OCI-LY1 (cell line): ENCODE results near the gene NSF.
"Not testable (repeated sequence)": the region's sequence is repeated elsewhere in the genome, so short reads cannot be mapped to it uniquely, and the experiment has no call there.

ENCODE experiments used
- H2AFZ ChIP-seq: fragments of 200-600 bp; sonication (generic), shearing (Covaris generic); 2 replicates; pipeline ENCODE4 v1.6.0; 2014; ENCODE audit warnings: antibody characterized with exemption, mild to moderate bottlenecking, low read length
- H3F3A ChIP-seq: fragments of 200-600 bp; sonication (generic), shearing (Covaris generic); 2 replicates; pipeline ENCODE4 v1.6.0; 2014; ENCODE audit warnings: mild to moderate bottlenecking, antibody characterized with exemption, low read length, moderate library complexity; ENCODE audit not compliant: insufficient read depth
- H3K27ac ChIP-seq: fragments of 200-600 bp; sonication (generic); 2 replicates; pipeline ENCODE4 v1.5.1; 2014; ENCODE audit warnings: low read length, mixed run types, mild to moderate bottlenecking, low read depth; ENCODE audit not compliant: poor library complexity, severe bottlenecking
- H3K27me3 ChIP-seq: fragments of 200-600 bp; sonication (generic); 2 replicates; pipeline ENCODE4 v1.6.0; 2014; ENCODE audit warnings: antibody characterized with exemption, mild to moderate bottlenecking, low read length, moderate library complexity; ENCODE audit not compliant: insufficient read depth
- H3K36me3 ChIP-seq: fragments of 200-600 bp; sonication (generic); 2 replicates; pipeline ENCODE4 v1.6.1; 2014; ENCODE audit warnings: mild to moderate bottlenecking, antibody characterized with exemption, low read length, moderate library complexity, mixed read lengths; ENCODE audit not compliant: insufficient read depth
- H3K4me1 ChIP-seq: fragments of 200-600 bp; sonication (generic); 2 replicates; pipeline ENCODE4 v1.5.1; 2014; ENCODE audit warnings: mild to moderate bottlenecking, low read length, moderate library complexity; ENCODE audit not compliant: insufficient read depth, severe bottlenecking
- H3K4me2 ChIP-seq: fragments of 200-600 bp; sonication (generic), shearing (Covaris generic); 2 replicates; pipeline ENCODE4 v1.6.1; 2014; ENCODE audit warnings: low read length
- H3K4me3 ChIP-seq: fragments of 200-600 bp; sonication (generic); 2 replicates; pipeline ENCODE4 v1.5.1; 2014; ENCODE audit warnings: low read length, low read depth, mild to moderate bottlenecking, mixed read lengths; ENCODE audit not compliant: poor library complexity, severe bottlenecking
- H3K79me2 ChIP-seq: fragments of 200-600 bp; shearing (Covaris generic); 2 replicates; pipeline ENCODE4 v1.6.1; 2016; ENCODE audit warnings: mixed run types, low read length, mixed read lengths; ENCODE audit not compliant: insufficient read depth
- H3K9ac ChIP-seq: fragments of 200-600 bp; sonication (generic), shearing (Covaris generic); 2 replicates; pipeline ENCODE4 v1.6.1; 2014; ENCODE audit warnings: mild to moderate bottlenecking, low read length, mixed read lengths
- H3K9me2 ChIP-seq: fragments of 200-600 bp; sonication (generic), shearing (Covaris generic); 2 replicates; pipeline ENCODE4 v1.6.1; 2014; ENCODE audit warnings: low read depth, mild to moderate bottlenecking, low read length, mixed read lengths
- H3K9me3 ChIP-seq: fragments of 200-600 bp; shearing (Covaris generic); 2 replicates; pipeline ENCODE4 v1.6.1; 2014; ENCODE audit warnings: low read length, mixed read lengths
- H4K20me1 ChIP-seq: fragments of 200-600 bp; sonication (generic), shearing (Covaris generic); 2 replicates; pipeline ENCODE4 v1.6.0; 2016; ENCODE audit warnings: mild to moderate bottlenecking, low read length; ENCODE audit not compliant: insufficient read depth

Gene NSF

DNA sequence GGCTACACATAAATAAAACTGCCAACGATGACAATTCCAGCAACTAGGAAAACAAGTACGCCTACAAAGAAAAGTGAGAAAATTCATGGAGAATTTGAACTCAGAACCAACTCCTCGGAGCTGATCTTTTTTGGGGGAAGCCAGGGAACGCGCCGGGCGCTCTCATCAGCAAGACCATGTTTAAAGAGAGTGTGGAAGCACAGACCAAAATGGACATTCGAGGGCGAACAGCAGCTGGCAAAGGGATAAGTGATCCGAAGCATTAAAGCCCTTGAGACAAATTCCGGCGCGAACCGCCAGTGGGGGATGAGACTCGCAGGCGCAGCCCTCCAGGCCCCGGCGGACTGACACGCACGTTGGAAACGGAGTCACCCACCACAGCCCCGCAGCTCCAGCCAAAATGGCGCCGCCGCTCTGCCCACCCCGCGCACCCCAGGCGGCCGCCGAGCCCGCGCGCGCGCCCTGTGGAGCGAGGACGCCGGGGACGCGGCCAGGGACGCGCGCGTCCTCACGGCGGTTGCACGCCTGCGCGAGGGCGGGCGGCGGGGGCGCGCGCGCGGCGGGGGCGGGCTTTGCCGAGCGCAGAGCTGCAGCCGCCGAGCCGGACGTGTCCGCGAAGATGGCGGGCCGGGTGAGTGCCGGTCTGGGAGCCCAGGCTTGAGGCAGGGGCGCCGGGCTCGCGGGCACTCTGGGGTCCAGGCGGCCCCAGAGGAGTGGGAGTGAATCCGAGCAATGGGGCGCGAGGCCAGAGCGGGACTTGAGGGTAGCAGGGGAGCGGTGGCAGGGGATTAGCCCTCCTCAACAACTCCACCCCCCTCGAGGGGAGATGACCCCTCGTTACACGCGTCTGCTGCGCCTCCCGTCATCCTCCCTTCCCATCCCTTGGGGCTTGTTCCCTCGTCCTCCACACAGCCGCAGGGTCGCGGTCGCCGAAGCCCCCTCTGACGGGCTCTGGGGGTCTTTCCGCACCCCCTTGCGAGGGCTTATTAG, at the start of gene NSF:
Gene NSF, plus strand, starts transcription at position 513 of the 990 bp plus-strand sequence. Its CDS starts 107 bp downstream, at position 620.
- H3F3A ChIP-seq, H2AFZ ChIP-seq, H3K27me3 ChIP-seq: not testable (repeated sequence)

DNA sequence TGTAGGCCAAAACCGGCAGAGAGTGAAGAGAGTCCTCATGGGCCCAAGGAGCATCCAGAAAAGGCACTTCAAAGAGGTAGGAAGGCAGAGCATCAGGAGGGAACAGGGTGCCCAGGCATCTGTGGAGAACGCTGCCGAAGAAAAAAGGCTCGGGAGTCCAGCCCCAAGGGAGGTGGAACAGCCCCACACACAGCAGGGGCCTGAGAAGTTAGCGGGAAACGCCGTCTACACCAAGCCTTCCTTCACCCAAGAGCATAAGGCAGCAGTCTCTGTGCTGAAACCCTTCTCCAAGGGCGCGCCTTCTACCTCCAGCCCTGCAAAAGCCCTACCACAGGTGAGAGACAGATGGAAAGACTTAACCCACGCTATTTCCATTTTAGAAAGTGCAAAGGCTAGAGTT, 41.9 kb upstream of the NSF start:
- not testable (repeated sequence) for H2AFZ ChIP-seq, H3K36me3 ChIP-seq, H3K27ac ChIP-seq, H3K9me3 ChIP-seq, H3K9ac ChIP-seq, H3K79me2 ChIP-seq, H3F3A ChIP-seq, H3K4me1 ChIP-seq, H3K27me3 ChIP-seq, H3K4me3 ChIP-seq, H3K4me2 ChIP-seq, H4K20me1 ChIP-seq, H3K9me2 ChIP-seq

More for the DNA sequence above, at the start of gene NSF:
- not testable (repeated sequence) for H4K20me1 ChIP-seq, H3K4me3 ChIP-seq, H3K4me2 ChIP-seq, H3K9ac ChIP-seq, H3K9me3 ChIP-seq, H3K79me2 ChIP-seq, H3K9me2 ChIP-seq, H3K4me1 ChIP-seq, H3K36me3 ChIP-seq, H3K27ac ChIP-seq

DNA sequence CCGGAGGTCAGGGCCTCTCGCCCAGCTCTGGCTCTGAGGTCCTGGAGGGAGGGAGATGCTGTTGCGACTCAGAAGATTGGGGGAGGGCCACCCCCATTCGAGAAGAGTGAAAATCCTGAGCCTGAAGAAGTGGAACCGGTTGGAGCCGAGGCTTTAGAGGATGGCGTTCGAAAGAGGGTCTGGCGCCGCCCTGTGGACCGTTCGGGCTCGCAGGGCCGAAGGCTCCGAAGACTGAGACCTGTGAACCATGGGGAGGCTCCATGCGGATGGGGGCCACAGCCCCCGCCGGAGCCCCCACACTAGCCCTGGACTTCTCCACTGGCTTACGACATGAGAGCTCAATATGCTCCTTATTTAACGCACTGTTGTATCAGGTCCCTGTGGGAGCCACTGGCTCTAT, 31.3 kb upstream of the NSF start:
- H3K4me3 ChIP-seq, H3K4me1 ChIP-seq, H3K79me2 ChIP-seq, H3K9me3 ChIP-seq, H3K9me2 ChIP-seq, H3K9ac ChIP-seq, H3K27me3 ChIP-seq, H3K36me3 ChIP-seq, H3K4me2 ChIP-seq, H4K20me1 ChIP-seq, H2AFZ ChIP-seq, H3F3A ChIP-seq, H3K27ac ChIP-seq: not testable (repeated sequence)

DNA sequence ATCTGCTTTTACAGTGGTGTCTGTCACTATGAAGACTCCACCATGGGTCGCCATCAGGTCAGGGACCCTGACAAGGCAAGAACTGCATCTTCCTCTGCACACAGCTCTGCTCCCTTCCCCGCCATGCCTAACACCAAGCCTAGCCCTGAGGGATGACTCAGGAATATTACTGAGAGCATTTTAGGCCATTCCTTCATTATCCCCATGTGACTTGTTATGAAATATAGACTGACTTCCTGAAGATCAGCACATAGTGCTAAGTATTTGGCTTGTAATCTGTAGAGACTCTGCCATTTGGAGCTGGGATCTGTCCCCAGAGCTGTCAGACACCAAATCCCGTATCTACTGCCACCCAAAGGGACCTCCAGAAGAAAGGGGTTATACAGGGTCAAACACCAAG, 30.4 kb upstream of the NSF start:
- not testable (repeated sequence) for H3K27me3 ChIP-seq, H3K4me1 ChIP-seq, H3K36me3 ChIP-seq, H3F3A ChIP-seq, H4K20me1 ChIP-seq, H2AFZ ChIP-seq, H3K27ac ChIP-seq, H3K4me2 ChIP-seq, H3K9ac ChIP-seq, H3K9me3 ChIP-seq, H3K79me2 ChIP-seq, H3K4me3 ChIP-seq, H3K9me2 ChIP-seq

DNA sequence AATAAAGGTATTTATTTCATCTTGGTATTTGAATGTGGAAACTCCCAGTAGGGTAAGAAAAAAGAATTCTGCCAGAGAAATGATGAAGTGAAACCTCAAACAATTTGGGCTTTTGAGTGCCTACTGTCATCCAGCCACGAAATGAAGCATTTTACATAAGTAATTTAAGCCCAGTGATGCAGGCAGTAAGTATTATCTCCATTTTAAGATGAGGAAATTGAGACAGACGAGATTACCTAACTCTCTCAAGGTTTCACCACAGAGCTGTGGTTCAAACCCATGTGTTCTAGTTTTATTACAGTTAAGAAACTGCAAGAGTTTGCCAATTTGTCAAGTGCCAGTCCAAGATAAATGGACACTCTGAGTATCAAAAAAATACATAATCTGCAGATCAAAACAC, 24.2 kb upstream of the NSF start:
- H3K9me2 ChIP-seq, H2AFZ ChIP-seq, H4K20me1 ChIP-seq, H3K36me3 ChIP-seq, H3K27ac ChIP-seq, H3F3A ChIP-seq, H3K79me2 ChIP-seq, H3K4me3 ChIP-seq, H3K27me3 ChIP-seq, H3K9me3 ChIP-seq, H3K4me2 ChIP-seq, H3K4me1 ChIP-seq, H3K9ac ChIP-seq: not testable (repeated sequence)

DNA sequence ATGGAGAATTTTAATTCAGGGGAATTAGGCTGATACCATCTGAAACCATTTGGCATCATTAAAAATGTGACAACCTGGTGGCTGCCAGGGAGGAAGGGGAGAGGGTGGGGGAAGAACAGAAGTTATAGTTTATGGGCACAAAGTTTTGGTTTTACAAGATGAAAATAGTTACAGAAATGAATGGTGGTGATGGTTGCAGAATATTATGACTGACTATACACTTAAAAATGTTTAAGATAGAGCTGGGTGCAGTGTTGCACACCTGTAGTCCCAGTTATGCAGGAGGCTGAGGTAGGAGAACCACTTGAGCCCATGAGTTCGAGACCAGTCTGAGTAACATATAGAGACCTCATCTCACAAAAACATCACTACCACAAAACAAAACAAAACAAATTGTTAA, 23.5 kb upstream of the NSF start:
- H3K4me2 ChIP-seq, H3F3A ChIP-seq, H3K9me3 ChIP-seq, H4K20me1 ChIP-seq, H3K36me3 ChIP-seq, H2AFZ ChIP-seq, H3K4me1 ChIP-seq, H3K27ac ChIP-seq, H3K9me2 ChIP-seq, H3K27me3 ChIP-seq, H3K4me3 ChIP-seq, H3K79me2 ChIP-seq, H3K9ac ChIP-seq: not testable (repeated sequence)

DNA sequence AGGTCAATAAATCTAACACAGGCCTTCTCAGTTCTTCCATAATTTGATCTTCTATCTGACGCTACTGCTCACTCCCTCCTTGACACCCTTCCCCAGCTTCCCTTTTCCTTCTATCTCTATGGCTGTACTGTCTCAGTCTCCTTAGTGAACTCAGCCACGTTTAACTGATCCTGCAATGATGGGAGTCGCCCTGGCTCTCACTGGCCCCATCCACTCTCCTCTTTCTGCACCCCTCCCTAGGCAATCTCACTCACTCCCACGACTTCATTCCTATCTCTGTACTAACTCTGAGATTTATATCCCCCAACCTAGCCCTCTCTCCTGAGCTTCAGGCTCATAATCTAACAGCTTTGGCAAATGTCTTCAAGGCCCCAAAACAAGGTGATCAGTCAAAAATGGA, 18.7 kb upstream of the NSF start:
- H4K20me1 ChIP-seq, H3K9ac ChIP-seq, H3K79me2 ChIP-seq, H3K4me1 ChIP-seq, H3K9me2 ChIP-seq, H3K27me3 ChIP-seq, H3K4me3 ChIP-seq, H3F3A ChIP-seq, H3K27ac ChIP-seq, H3K4me2 ChIP-seq, H3K36me3 ChIP-seq, H2AFZ ChIP-seq, H3K9me3 ChIP-seq: not testable (repeated sequence)
